K562 (cell line): ENCODE measurements around the gene IGF2R. TPM values are rescaled to one million over a fixed set of nuclear protein-coding genes. Genes with fewer than 3 reads are reported as not detected.

ENCODE experiments used
- BCOR ChIP-seq: fragments of 450-650 bp; IDR thresholded peaks from 2 replicates; pipeline ENCODE4 v1.6.1; 2016
- CBFA2T2 ChIP-seq: fragments of 450-650 bp; conservative IDR thresholded peaks from 2 replicates; pipeline ENCODE4 v1.6.1; 2017; ENCODE audit warnings: mild to moderate bottlenecking
- CBX3 ChIP-seq, 2 experiments: IDR thresholded peaks; 1 replicate in 1 of 2; 2 replicates in 1 of 2; pipeline ENCODE4 v1.6.1; 2012; ENCODE audit warnings: inconsistent platforms in 2 of 2, low read length in 2 of 2, borderline replicate concordance in 1 of 2, control low read depth in 1 of 2
- DPF2 ChIP-seq: fragments of 450-650 bp; IDR thresholded peaks from 2 replicates; pipeline ENCODE4 v1.6.1; 2016
- EP400 ChIP-seq: fragments of 450-650 bp; IDR thresholded peaks from 2 replicates; pipeline ENCODE4 v1.6.1; 2017; ENCODE audit warnings: antibody characterized with exemption, mild to moderate bottlenecking, moderate library complexity
- GABPB2 ChIP-seq: fragments of 250-450 bp; sonication (Bioruptor Pico); conservative IDR thresholded peaks from 2 replicates; pipeline ENCODE4 v1.5.1; 2021; ENCODE audit warnings: mild to moderate bottlenecking
- HOXB6 ChIP-seq: fragments of 250-450 bp; sonication (Bioruptor Pico); IDR thresholded peaks from 2 replicates; pipeline ENCODE4 v1.5.1; 2022; ENCODE audit warnings: mild to moderate bottlenecking, borderline replicate concordance
- NCOR1 ChIP-seq: fragments of 450-650 bp; IDR thresholded peaks from 2 replicates; pipeline ENCODE4 v1.6.1; 2016; ENCODE audit warnings: mild to moderate bottlenecking, moderate library complexity
- NR2C1 ChIP-seq, 2 experiments: fragments of 450-650 bp; IDR thresholded peaks; 2 replicates each; pipeline ENCODE4 v1.6.1; 2017; ENCODE audit warnings: mild to moderate bottlenecking in 2 of 2, antibody characterized with exemption in 1 of 2, inconsistent platforms in 1 of 2, missing compliant biosample characterization in 1 of 2, missing genetic modification characterization in 1 of 2
- PCBP2 ChIP-seq: fragments of 200-400 bp; formaldehyde crosslinking; IDR thresholded peaks from 2 replicates; pipeline ENCODE4 v1.6.1; 2018; ENCODE audit warnings: low read length, low read depth, mild to moderate bottlenecking, moderate library complexity; ENCODE audit not compliant: poor library complexity, severe bottlenecking
- POLR2A ChIP-seq: fragments of 450-650 bp; conservative IDR thresholded peaks from 2 replicates; pipeline ENCODE4 v1.6.1; 2016
- PTBP1 ChIP-seq: fragments of 200-400 bp; formaldehyde crosslinking; IDR thresholded peaks from 2 replicates; pipeline ENCODE4 v1.6.1; 2017; ENCODE audit warnings: low read depth, low read length
- RCOR1 ChIP-seq, 2 experiments: IDR thresholded peaks; 2 replicates each; pipeline ENCODE4 v1.6.1; 2012; ENCODE audit warnings: low read depth in 2 of 2, low read length in 2 of 2, borderline replicate concordance in 1 of 2, improper control_type of control experiment in 1 of 2
- SIN3A ChIP-seq, 2 experiments: fragments of 150-350 bp in 1 of 2; IDR thresholded peaks; 2 replicates each; pipeline ENCODE4 v1.6.1; 2011 to 2016; ENCODE audit warnings: borderline replicate concordance in 2 of 2, low read depth in 2 of 2, low read length in 2 of 2, mild to moderate bottlenecking in 2 of 2, moderate library complexity in 2 of 2; ENCODE audit not compliant: control insufficient read depth in 1 of 2
- SMAD4 ChIP-seq: fragments of 250-450 bp; sonication (Bioruptor Pico); conservative IDR thresholded peaks from 2 replicates; pipeline ENCODE4 v1.8.0; 2021; ENCODE audit warnings: inconsistent platforms, mild to moderate bottlenecking, moderate library complexity
- TAF9B ChIP-seq: fragments of 450-650 bp; IDR thresholded peaks from 2 replicates; pipeline ENCODE4 v1.6.1; 2018; ENCODE audit warnings: mild to moderate bottlenecking; ENCODE audit not compliant: partially characterized antibody
- ZC3H4 ChIP-seq: sonication (generic); formaldehyde crosslinking; IDR thresholded peaks from 2 replicates; pipeline ENCODE4 v1.9.0; 2021; ENCODE audit warnings: missing genetic modification reagents, borderline replicate concordance
- ZNF232 ChIP-seq: sonication (generic); formaldehyde crosslinking; IDR thresholded peaks from 2 replicates; pipeline ENCODE4 v1.8.0; 2022; ENCODE audit warnings: mild to moderate bottlenecking, missing genetic modification reagents
- ZNF583 ChIP-seq: fragments of 250-450 bp; sonication (Bioruptor Pico); IDR thresholded peaks from 2 replicates; pipeline ENCODE4 v1.4.0; 2020
- ZNF75A ChIP-seq: fragments of 450-650 bp; formaldehyde crosslinking; IDR thresholded peaks from 2 replicates; pipeline ENCODE4 v1.4.0; 2020; ENCODE audit warnings: mild to moderate bottlenecking
- polyA plus RNA-seq, 8 experiments: library from polyadenylated mRNA; depleted of rRNA in 4 of 8; stranded (reverse) in 5 of 8; unstranded in 3 of 8; fragments of >200 nt; fragmentation: Nextera tagmentation in 2 of 8; fragmentation: Illumina TruSeq in 1 of 8; extraction: Ambion mirVana in 2 of 8; extraction: Trizol in 1 of 8; gene quantifications; 2 replicates each; pipeline versions ENCODE4 v1.2.1 to v1.2.3, GENCODE V29; 2011 to 2014; ENCODE audit warnings: inconsistent platforms in 1 of 8, missing spikeins in 1 of 8
- total RNA-seq, 7 experiments: library from RNA; depleted of rRNA in 6 of 7; stranded (reverse); fragments of >200 nt in 6 of 7; fragmentation: Illumina TruSeq in 2 of 7; extraction: Trizol in 2 of 7; gene quantifications; 2 replicates each; pipeline versions ENCODE4 v1.2.1 to v1.2.3, GENCODE V29; 2011 to 2021; ENCODE audit warnings: low replicate concordance in 1 of 7
- TF ChIP-seq, protein P1 (sequence below): sonication (generic); formaldehyde crosslinking; IDR thresholded peaks from 2 replicates; pipeline ENCODE4 v1.8.1; 2023; ENCODE audit warnings: mild to moderate bottlenecking, missing genetic modification reagents
- TF ChIP-seq, protein P2 (sequence below), 2 experiments: fragments of 450-650 bp in 1 of 2; sonication (generic) in 1 of 2; formaldehyde crosslinking in 1 of 2; IDR thresholded peaks in 1 of 2; conservative IDR thresholded peaks in 1 of 2; 2 replicates each; pipeline versions ENCODE4 v1.6.1 to v1.8.1; 2016 to 2023; ENCODE audit warnings: mild to moderate bottlenecking in 2 of 2, moderate library complexity in 2 of 2, inconsistent platforms in 1 of 2, missing genetic modification reagents in 1 of 2
- TF ChIP-seq, protein P3 (sequence below): sonication (generic); formaldehyde crosslinking; IDR thresholded peaks from 2 replicates; pipeline ENCODE4 v1.8.0; 2022; ENCODE audit warnings: mild to moderate bottlenecking, missing genetic modification reagents, borderline replicate concordance
- TF ChIP-seq, protein P4 (sequence below): fragments of 450-650 bp; IDR thresholded peaks from 2 replicates; pipeline ENCODE4 v1.6.1; 2016; ENCODE audit warnings: missing biosample characterization, missing genetic modification characterization

The IGF2R gene
- total and polyA plus RNA-seq, 9 of the 15 experiments (the other 6 are each of a cell fraction or from before 2014, with no cell fraction given), result 3.5 to 92.3 (median 34.5) TPM

DNA sequence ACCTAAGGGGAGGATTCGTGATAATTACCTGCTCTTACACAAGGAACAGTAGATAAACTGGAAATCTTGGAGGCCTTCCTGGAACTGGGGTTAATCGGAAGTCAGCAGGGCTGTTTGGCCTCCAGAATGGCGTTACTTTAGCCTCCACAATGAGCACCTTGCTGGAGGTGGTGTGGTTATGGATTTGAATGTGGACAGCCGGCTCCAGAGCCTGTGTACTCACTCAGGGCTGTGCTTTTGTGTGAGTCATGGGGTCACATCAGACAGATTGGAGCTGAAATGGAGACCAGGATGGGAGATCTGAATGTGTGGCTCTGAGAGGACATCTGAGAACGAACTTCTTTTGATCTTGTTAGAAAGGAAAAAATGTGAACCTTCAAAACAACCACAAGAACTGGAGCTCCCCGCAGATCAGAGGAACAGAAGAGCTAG lies 30.4 kb downstream of the IGF2R start (continued):
- TF ChIP-seq, protein P1, sequence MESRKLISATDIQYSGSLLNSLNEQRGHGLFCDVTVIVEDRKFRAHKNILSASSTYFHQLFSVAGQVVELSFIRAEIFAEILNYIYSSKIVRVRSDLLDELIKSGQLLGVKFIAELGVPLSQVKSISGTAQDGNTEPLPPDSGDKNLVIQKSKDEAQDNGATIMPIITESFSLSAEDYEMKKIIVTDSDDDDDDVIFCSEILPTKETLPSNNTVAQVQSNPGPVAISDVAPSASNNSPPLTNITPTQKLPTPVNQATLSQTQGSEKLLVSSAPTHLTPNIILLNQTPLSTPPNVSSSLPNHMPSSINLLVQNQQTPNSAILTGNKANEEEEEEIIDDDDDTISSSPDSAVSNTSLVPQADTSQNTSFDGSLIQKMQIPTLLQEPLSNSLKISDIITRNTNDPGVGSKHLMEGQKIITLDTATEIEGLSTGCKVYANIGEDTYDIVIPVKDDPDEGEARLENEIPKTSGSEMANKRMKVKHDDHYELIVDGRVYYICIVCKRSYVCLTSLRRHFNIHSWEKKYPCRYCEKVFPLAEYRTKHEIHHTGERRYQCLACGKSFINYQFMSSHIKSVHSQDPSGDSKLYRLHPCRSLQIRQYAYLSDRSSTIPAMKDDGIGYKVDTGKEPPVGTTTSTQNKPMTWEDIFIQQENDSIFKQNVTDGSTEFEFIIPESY (CRISPR knock-in tag), result peak; percentile 17; the same call in 1 of the 2 replicates
- TF ChIP-seq ZNF232 (no peak), POLR2A (0 out of 2 replicates have a peak, but pooled peaks have one; percentile 10), PCBP2 (no peak), DPF2 (peak; percentile 81), SMAD4 (CRISPR knock-in tag) (peak; percentile 91), PTBP1 (no peak), CBFA2T2 (peak; percentile 69), CBX3 (IDR thresholded peaks at IDR 0.05; ENCODE audit: borderline replicate concordance in 1 of 2, low read length in 2 of 2) (peak in 1 of 2 experiments; percentile 27; a peak in 1 of 3 replicates), NR2C1 (IDR thresholded peaks at IDR 0.05) (no peak), NR2C1 (tag; IDR thresholded peaks at IDR 0.05) (peak; percentile 69), ZNF75A (CRISPR knock-in tag) (no peak), SIN3A (IDR thresholded peaks at IDR 0.05; ENCODE audit: borderline replicate concordance in 2 of 2, control insufficient read depth in 1 of 2, low read depth in 2 of 2, low read length in 2 of 2) (no peak), ZNF583 (CRISPR knock-in tag) (no peak), ZC3H4 (CRISPR knock-in tag) (no peak), BCOR (peak; percentile 52; the same call in 1 of the 2 replicates), RCOR1 (IDR thresholded peaks at IDR 0.05; ENCODE audit: borderline replicate concordance in 1 of 2, low read depth in 2 of 2, low read length in 2 of 2) (peak in 1 of 2 experiments; percentile 65; a peak in 1 of 4 replicates), TAF9B (no peak), GABPB2 (CRISPR knock-in tag) (no peak), EP400 (no peak), NCOR1 (peak; percentile 56; the same call in 1 of the 2 replicates), HOXB6 (no peak)
- TF ChIP-seq, protein P2, sequence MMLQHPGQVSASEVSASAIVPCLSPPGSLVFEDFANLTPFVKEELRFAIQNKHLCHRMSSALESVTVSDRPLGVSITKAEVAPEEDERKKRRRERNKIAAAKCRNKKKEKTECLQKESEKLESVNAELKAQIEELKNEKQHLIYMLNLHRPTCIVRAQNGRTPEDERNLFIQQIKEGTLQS (IDR thresholded peaks at IDR 0.05), result peak; percentile 66
- TF ChIP-seq, protein P2 (CRISPR knock-in tag; conservative IDR thresholded peaks at IDR 0.05), result no peak
- TF ChIP-seq, protein P3, sequence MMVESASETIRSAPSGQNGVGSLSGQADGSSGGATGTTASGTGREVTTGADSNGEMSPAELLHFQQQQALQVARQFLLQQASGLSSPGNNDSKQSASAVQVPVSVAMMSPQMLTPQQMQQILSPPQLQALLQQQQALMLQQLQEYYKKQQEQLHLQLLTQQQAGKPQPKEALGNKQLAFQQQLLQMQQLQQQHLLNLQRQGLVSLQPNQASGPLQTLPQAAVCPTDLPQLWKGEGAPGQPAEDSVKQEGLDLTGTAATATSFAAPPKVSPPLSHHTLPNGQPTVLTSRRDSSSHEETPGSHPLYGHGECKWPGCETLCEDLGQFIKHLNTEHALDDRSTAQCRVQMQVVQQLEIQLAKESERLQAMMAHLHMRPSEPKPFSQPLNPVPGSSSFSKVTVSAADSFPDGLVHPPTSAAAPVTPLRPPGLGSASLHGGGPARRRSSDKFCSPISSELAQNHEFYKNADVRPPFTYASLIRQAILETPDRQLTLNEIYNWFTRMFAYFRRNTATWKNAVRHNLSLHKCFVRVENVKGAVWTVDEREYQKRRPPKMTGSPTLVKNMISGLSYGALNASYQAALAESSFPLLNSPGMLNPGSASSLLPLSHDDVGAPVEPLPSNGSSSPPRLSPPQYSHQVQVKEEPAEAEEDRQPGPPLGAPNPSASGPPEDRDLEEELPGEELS, result no peak
- TF ChIP-seq, protein P4, sequence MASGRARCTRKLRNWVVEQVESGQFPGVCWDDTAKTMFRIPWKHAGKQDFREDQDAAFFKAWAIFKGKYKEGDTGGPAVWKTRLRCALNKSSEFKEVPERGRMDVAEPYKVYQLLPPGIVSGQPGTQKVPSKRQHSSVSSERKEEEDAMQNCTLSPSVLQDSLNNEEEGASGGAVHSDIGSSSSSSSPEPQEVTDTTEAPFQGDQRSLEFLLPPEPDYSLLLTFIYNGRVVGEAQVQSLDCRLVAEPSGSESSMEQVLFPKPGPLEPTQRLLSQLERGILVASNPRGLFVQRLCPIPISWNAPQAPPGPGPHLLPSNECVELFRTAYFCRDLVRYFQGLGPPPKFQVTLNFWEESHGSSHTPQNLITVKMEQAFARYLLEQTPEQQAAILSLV (tag), result no peak
